Keratinocyte (primary cell): ENCODE results near the gene TSPAN18. TPM values are rescaled to one million over a fixed set of nuclear protein-coding genes. Genes with fewer than 3 reads are reported as not detected.

Source experiments
- DNase-seq: peaks from one replicate; pipeline ENCODE4 v3.0.0-alpha.2; 2011; ENCODE audit warnings: low read depth, missing footprints, low spot score
- FAIRE-seq: peaks from 2 replicates; lab custom pipeline; 2011; peaks lifted over from hg19 to GRCh38; lab: Jason Lieb, UNC
- H2AFZ ChIP-seq: 2 replicates; pipeline ENCODE4 v1.6.0; 2012; ENCODE audit warnings: low read length, control low read depth, inconsistent platforms; ENCODE audit not compliant: control insufficient read depth
- H3K27ac ChIP-seq: 2 replicates; pipeline ENCODE4 v1.5.1; 2011; ENCODE audit warnings: low read length; ENCODE audit not compliant: control insufficient read depth, insufficient read depth
- H3K27me3 ChIP-seq: 3 replicates; pipeline ENCODE4 v1.6.0; 2011; ENCODE audit warnings: low read length; ENCODE audit not compliant: control insufficient read depth, insufficient read depth; ENCODE audit errors: extremely low read depth
- H3K36me3 ChIP-seq, 2 experiments: 2 replicates in 1 of 2; 3 replicates in 1 of 2; pipeline ENCODE4 v1.5.1; 2011; ENCODE audit warnings: low read length in 2 of 2, mild to moderate bottlenecking in 1 of 2; ENCODE audit not compliant: control insufficient read depth in 2 of 2, insufficient read depth in 2 of 2; ENCODE audit errors: extremely low read depth in 1 of 2
- H3K4me1 ChIP-seq: 3 replicates; pipeline ENCODE4 v1.5.1; 2011; ENCODE audit warnings: low read length; ENCODE audit not compliant: control insufficient read depth, insufficient read depth; ENCODE audit errors: extremely low read depth
- H3K4me2 ChIP-seq: 3 replicates; pipeline ENCODE4 v1.6.0; 2011; ENCODE audit warnings: low read depth, low read length; ENCODE audit not compliant: control insufficient read depth, insufficient read depth; ENCODE audit errors: extremely low read depth
- H3K4me3 ChIP-seq, 3 experiments: fragments of 200-600 bp in 1 of 3; sonication (generic) in 1 of 3; 2 replicates in 2 of 3; 3 replicates in 1 of 3; pipeline ENCODE4 v1.5.1; 2011 to 2016; ENCODE audit warnings: low read length in 3 of 3, mild to moderate bottlenecking in 3 of 3, control low read depth in 2 of 3, inconsistent platforms in 1 of 3, low read depth in 1 of 3, mixed read lengths in 1 of 3, mixed run types in 1 of 3, moderate library complexity in 1 of 3; ENCODE audit not compliant: control insufficient read depth in 2 of 3, insufficient read depth in 2 of 3; ENCODE audit errors: extremely low read depth in 1 of 3
- H3K79me2 ChIP-seq: 2 replicates; pipeline ENCODE4 v1.6.0; 2012; ENCODE audit warnings: low read length; ENCODE audit not compliant: control insufficient read depth, insufficient read depth
- H3K9ac ChIP-seq: 3 replicates; pipeline ENCODE4 v1.6.0; 2011; ENCODE audit warnings: low read length; ENCODE audit not compliant: control insufficient read depth, insufficient read depth; ENCODE audit errors: extremely low read depth
- H3K9me1 ChIP-seq: 3 replicates; pipeline ENCODE4 v1.6.0; 2011; ENCODE audit warnings: low read length; ENCODE audit not compliant: control insufficient read depth, insufficient read depth; ENCODE audit errors: extremely low read depth
- H3K9me3 ChIP-seq: 2 replicates; pipeline ENCODE4 v1.5.1; 2012; ENCODE audit warnings: low read depth, low read length; ENCODE audit not compliant: control insufficient read depth
- H4K20me1 ChIP-seq: 3 replicates; pipeline ENCODE4 v1.6.0; 2011; ENCODE audit warnings: low read length; ENCODE audit not compliant: control insufficient read depth, insufficient read depth; ENCODE audit errors: extremely low read depth
- EZH2 ChIP-seq: IDR thresholded peaks from one replicate; pipeline ENCODE4 v1.6.1; 2012; ENCODE audit warnings: inconsistent platforms, mild to moderate bottlenecking, low read length, moderate library complexity
- dilution Hi-C: fragments of 300-500 bp; cut with MboI; formaldehyde crosslinking; loops from one replicate; pipeline ENCODE4 v1.7.0; 2020; ENCODE audit warnings: low sequenced_read_pairs; ENCODE audit not compliant: extremely low pct_ligation_motif_present
- polyA plus RNA-seq, 5 experiments: library from polyadenylated mRNA; depleted of rRNA in 3 of 5; stranded (reverse) in 3 of 5; stranded (forward) in 1 of 5; unstranded in 1 of 5; fragments of >200 nt; gene quantifications; 1 replicate in 1 of 5; 2 replicates in 3 of 5; 3 replicates in 1 of 5; pipeline versions ENCODE4 v1.2.1 to v1.2.3, GENCODE V29; 2011 to 2012; ENCODE audit warnings: missing spikeins in 2 of 5, low read depth in 1 of 5, low replicate concordance in 1 of 5
- TF ChIP-seq, protein P1 (sequence below), 3 experiments: IDR thresholded peaks in 1 of 3; conservative IDR thresholded peaks in 1 of 3; optimal IDR thresholded peaks in 1 of 3; 2 replicates in 2 of 3; 3 replicates in 1 of 3; pipeline versions ENCODE3 to v1.5.1; 2011; ENCODE audit warnings: low read length in 3 of 3, mild to moderate bottlenecking in 3 of 3, moderate library complexity in 2 of 3, control low read depth in 1 of 3, inconsistent platforms in 1 of 3; ENCODE audit not compliant: insufficient read depth in 2 of 3; ENCODE audit errors: extremely low read depth in 1 of 3

The TSPAN18 gene
- polyA plus RNA-seq, 1 donor (not counting 4 experiments of a cell fraction or from before 2014, with no cell fraction given), result not detected

DNA sequence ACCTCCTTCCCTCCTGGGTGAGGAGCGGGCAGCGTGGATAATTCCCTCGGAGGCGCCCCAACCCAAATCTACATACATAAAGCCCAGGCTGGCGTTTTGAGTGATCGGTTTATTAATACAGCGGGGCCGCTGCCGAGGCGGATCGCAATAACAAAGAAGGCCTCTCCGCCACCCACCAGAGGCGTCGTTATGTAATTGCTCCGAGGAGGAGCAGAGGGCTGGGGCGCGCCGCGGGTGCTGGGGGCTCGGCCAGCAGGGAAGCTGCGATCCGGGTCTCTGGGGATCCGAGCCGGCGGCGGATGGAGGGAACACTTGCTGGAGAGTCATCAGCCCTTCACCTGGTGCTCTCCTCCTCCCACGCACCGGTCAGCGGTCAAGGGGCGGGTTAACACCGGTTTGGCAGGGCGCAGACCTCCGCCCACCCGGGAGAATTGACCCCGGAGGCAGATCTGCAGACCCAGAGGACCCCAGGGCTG is 230.3 kb downstream of the TSPAN18 start:
- Histone ChIP-seq H3K9ac (no peak overlapping the region), H3K9me1 (no peaks in the 10 kb centered on the region), H3K4me1 (peaks cover 15% of the 10 kb centered on the region), H3K79me2 (no peaks in the 10 kb centered on the region), H3K36me3 (no peaks in the 10 kb centered on the region), H3K4me3 (no peak overlapping the region), H3K4me2 (peak overlapping the region; percentile 5), H4K20me1 (no peaks in the 10 kb centered on the region), H2AFZ (no peak overlapping the region), H3K27ac (no peak overlapping the region), H3K9me3 (no peaks in the 10 kb centered on the region), H3K27me3 (peaks cover 7% of the 10 kb centered on the region)
- FAIRE-seq, result no peak
- TF ChIP-seq, protein P1, sequence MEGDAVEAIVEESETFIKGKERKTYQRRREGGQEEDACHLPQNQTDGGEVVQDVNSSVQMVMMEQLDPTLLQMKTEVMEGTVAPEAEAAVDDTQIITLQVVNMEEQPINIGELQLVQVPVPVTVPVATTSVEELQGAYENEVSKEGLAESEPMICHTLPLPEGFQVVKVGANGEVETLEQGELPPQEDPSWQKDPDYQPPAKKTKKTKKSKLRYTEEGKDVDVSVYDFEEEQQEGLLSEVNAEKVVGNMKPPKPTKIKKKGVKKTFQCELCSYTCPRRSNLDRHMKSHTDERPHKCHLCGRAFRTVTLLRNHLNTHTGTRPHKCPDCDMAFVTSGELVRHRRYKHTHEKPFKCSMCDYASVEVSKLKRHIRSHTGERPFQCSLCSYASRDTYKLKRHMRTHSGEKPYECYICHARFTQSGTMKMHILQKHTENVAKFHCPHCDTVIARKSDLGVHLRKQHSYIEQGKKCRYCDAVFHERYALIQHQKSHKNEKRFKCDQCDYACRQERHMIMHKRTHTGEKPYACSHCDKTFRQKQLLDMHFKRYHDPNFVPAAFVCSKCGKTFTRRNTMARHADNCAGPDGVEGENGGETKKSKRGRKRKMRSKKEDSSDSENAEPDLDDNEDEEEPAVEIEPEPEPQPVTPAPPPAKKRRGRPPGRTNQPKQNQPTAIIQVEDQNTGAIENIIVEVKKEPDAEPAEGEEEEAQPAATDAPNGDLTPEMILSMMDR (optimal IDR thresholded peaks at IDR 0.05 in 1 of 3, IDR thresholded peaks at IDR 0.05 in 1 of 3, conservative IDR thresholded peaks at IDR 0.05 in 1 of 3; ENCODE audit: extremely low read depth in 1 of 3, insufficient read depth in 2 of 3, low read length in 3 of 3), result no peak
- no peak for TF ChIP-seq EZH2
- DNase-seq, result no peak
- dilution Hi-C loops, result no loop called here

DNA sequence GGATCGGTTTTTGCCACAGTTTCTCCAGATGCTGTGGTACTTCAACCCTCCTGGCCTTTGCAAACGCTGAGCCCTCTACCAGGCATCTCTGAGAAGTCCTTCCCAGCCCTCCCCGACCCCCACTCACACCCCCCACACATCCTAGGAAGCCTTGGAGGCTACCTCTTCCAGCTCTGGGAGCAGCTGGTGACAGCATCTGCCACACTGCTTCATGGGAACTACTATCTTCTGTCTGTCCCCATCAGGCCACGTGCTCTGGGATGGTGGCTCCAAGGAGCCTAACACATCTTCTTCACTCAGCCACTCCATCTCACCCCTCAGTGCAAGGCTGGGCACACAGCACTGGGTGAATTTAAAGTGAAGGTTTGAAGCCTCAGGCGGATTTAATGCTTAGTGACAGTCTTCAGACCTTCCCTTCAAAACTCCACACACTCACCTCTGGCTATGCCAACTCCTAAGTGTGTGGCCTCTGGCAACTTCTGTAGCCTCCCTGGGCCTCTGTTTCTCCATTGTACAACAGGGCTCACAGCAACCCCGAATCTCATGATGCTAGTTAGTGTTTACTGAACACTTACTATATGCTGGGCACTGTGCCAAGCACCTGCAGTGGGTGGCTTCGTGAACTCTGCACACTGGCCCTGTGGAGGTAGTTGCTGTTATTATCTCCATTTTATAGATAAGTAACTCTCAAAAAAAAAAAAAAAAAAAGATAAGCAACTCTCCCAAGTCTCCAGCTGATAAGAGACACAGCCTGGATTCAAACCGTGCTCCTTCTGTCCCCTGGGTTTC is 231.2 kb downstream of the TSPAN18 start:
- dilution Hi-C loops, result no loop called here
- Histone ChIP-seq H3K4me2 (no peak overlapping the region), H3K9ac (no peak overlapping the region), H3K27ac (no peak overlapping the region), H3K27me3 (peaks cover 7% of the 10 kb centered on the region), H4K20me1 (no peaks in the 10 kb centered on the region), H3K9me1 (no peaks in the 10 kb centered on the region), H2AFZ (no peak overlapping the region), H3K4me3 (no peak overlapping the region), H3K9me3 (no peaks in the 10 kb centered on the region), H3K36me3 (no peaks in the 10 kb centered on the region), H3K79me2 (no peaks in the 10 kb centered on the region), H3K4me1 (peaks cover 11% of the 10 kb centered on the region)
- DNase-seq (no peak), FAIRE-seq (no peak)
- TF ChIP-seq, protein P1 (optimal IDR thresholded peaks at IDR 0.05 in 1 of 3, IDR thresholded peaks at IDR 0.05 in 1 of 3, conservative IDR thresholded peaks at IDR 0.05 in 1 of 3; ENCODE audit: extremely low read depth in 1 of 3, insufficient read depth in 2 of 3, low read length in 3 of 3), result no peak
- no peak for TF ChIP-seq EZH2
